Type B pancreatic cell (in vitro differentiated cells): ENCODE measurements around the gene TTN. TPM values are rescaled to one million over a fixed set of nuclear protein-coding genes. Genes with fewer than 3 reads are reported as not detected.

Experiments used
- DNase-seq: peaks from one replicate; pipeline ENCODE4 v3.0.0; 2021; ENCODE audit warnings: mixed read lengths; ENCODE audit not compliant: unreplicated experiment; ENCODE audit errors: extremely low spot score
- H3K27ac Mint-ChIP-seq: 2 replicates; pipeline ENCODE4 v1.8.0; 2021; ENCODE audit warnings: mild to moderate bottlenecking, mixed read lengths
- H3K27me3 Mint-ChIP-seq: 2 replicates; pipeline ENCODE4 v1.8.0; 2021; ENCODE audit warnings: mixed read lengths
- H3K36me3 Mint-ChIP-seq: 2 replicates; pipeline ENCODE4 v1.8.0; 2021; ENCODE audit warnings: mixed read lengths
- H3K4me1 Mint-ChIP-seq: one replicate; pipeline ENCODE4 v1.8.0; 2021; ENCODE audit warnings: mixed read lengths; ENCODE audit not compliant: unreplicated experiment
- H3K4me3 Mint-ChIP-seq: 2 replicates; pipeline ENCODE4 v1.8.0; 2021; ENCODE audit warnings: mild to moderate bottlenecking, mixed read lengths
- H3K9me3 Mint-ChIP-seq: 2 replicates; pipeline ENCODE4 v1.8.0; 2021; ENCODE audit warnings: mixed read lengths
- total RNA-seq: library from RNA; stranded (reverse); gene quantifications from 2 replicates; pipeline ENCODE4 v1.2.1, GENCODE V29; 2021; ENCODE audit warnings: low replicate concordance
- TF ChIP-seq, protein P1 (sequence below): fragments of 200-600 bp; sonication (generic); conservative IDR thresholded peaks from 2 replicates; pipeline ENCODE4 v1.5.0; 2021; ENCODE audit warnings: antibody characterized with exemption, mild to moderate bottlenecking

The TTN gene
- total RNA-seq, 1 donor from 2014 or later = 5.6 TPM

DNA sequence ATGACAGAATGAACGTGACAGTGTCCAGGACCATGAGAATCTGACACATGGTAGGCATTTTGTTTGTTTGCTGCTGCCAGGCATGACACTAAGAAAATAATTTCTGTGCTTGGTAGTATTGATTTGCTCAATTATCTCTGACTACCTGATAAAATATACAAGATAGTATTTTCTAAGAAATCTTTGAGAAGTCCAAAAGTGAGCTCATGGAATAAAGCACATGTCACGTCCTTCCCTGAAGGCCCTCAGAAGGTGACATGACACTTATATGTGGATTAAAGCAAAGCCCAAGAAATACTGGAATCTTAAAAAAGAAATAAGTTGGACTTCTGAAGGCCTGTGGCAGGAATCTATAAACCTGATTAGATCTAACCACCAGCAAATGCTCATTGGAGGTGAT lies 3.8 kb upstream of the TTN start:
- H3K27me3 Mint-ChIP-seq = peaks cover 3% of the 10 kb centered on the region
- TF ChIP-seq, protein P1, sequence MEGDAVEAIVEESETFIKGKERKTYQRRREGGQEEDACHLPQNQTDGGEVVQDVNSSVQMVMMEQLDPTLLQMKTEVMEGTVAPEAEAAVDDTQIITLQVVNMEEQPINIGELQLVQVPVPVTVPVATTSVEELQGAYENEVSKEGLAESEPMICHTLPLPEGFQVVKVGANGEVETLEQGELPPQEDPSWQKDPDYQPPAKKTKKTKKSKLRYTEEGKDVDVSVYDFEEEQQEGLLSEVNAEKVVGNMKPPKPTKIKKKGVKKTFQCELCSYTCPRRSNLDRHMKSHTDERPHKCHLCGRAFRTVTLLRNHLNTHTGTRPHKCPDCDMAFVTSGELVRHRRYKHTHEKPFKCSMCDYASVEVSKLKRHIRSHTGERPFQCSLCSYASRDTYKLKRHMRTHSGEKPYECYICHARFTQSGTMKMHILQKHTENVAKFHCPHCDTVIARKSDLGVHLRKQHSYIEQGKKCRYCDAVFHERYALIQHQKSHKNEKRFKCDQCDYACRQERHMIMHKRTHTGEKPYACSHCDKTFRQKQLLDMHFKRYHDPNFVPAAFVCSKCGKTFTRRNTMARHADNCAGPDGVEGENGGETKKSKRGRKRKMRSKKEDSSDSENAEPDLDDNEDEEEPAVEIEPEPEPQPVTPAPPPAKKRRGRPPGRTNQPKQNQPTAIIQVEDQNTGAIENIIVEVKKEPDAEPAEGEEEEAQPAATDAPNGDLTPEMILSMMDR = no peak
- H3K4me1 Mint-ChIP-seq = no peaks in the 10 kb centered on the region
- H3K36me3 Mint-ChIP-seq = no peaks in the 10 kb centered on the region
- no peak overlapping the region for H3K4me3 Mint-ChIP-seq
- no peaks in the 10 kb centered on the region for H3K9me3 Mint-ChIP-seq
- no peak for DNase-seq
- no peak overlapping the region for H3K27ac Mint-ChIP-seq

DNA sequence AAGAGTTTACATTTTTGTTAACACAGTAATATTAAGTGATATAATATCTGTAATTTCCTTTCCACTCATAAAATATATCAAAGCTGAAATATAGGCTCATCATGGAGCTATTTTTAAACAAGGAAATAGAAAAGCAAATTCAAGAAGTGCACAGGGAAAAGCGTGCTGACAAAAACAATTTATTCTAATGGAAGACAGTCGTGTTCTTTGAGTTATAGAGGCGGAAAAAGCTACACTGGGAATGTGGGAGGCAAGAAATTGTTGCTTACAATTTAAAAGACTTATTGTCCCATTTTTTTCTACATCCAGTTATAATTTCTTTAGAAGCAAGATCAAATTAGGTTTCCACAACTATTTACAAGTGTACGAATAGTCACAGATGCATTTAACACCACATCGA lies 3.2 kb upstream of the TTN start:
- Mint-ChIP-seq H3K9me3 (no peaks in the 10 kb centered on the region), H3K4me3 (no peak overlapping the region), H3K27me3 (peaks cover 3% of the 10 kb centered on the region), H3K36me3 (no peaks in the 10 kb centered on the region), H3K27ac (no peak overlapping the region), H3K4me1 (no peaks in the 10 kb centered on the region)
- no peak for DNase-seq
- TF ChIP-seq, protein P1 = no peak

DNA sequence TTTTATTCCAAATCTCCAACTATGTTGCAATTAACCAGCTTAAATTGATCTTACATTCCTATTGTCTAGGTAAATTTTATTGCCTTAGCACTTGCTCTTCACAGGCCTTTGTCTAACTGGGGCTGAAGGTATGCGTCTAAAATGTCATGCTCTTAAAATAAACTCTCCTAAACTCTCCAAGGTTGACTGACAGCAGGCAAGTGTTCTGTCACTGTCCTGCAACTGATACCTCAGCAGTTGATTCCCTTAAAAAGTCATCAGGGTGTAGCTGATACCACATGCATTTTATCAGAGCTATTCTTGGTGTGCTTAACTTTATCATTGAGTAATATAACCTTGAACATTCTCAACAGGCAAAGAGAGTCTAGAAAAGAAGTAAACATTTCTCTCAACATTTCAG lies 680 bp downstream of the TTN start:
- Mint-ChIP-seq H3K9me3 (no peaks in the 10 kb centered on the region), H3K4me1 (no peaks in the 10 kb centered on the region), H3K27me3 (peaks cover 4% of the 10 kb centered on the region), H3K27ac (no peak overlapping the region), H3K36me3 (no peaks in the 10 kb centered on the region), H3K4me3 (no peak overlapping the region)
- TF ChIP-seq, protein P1 = no peak
- DNase-seq = no peak

DNA sequence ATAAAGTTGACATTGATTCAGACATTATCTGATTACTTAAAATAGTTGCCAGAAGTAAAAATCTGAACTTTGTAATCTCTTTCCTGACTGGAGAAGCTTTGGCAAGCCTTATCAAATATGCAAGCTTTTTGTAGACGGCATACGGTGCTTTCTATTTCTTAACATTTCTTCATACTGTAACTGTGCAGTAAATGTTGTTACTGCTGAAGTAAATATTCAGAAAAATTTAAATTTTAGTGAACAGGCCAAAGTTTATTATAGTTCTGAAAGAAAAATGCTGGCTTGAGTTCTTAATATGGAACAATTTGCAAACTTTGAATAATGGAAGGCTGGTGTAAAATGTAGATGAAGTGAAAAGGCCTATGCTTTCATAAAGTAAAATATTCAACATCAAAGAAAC lies 1.8 kb downstream of the TTN start:
- Mint-ChIP-seq H3K4me1 (no peaks in the 10 kb centered on the region), H3K27me3 (peaks cover 4% of the 10 kb centered on the region), H3K9me3 (no peaks in the 10 kb centered on the region), H3K36me3 (no peaks in the 10 kb centered on the region), H3K27ac (no peak overlapping the region), H3K4me3 (no peak overlapping the region)
- DNase-seq = no peak
- TF ChIP-seq, protein P1 = no peak

DNA sequence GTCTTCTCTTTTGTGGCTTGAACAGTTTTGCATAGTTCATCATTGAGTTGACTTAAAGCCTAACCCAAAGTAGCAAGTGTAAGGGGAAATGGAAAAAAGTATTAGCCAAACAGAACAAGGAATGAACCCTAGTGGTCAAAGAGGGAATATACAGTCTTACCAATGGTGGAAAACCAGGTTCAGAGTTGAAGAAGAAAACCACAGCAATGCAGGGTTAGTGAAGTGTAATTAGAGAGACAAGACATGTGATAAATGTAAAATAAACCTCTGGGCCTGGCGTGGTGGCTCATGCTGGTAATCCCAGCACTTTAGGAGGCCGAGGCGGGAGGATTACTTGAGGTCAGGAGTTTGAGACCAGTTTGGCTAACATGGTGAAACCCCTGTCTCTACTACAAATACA lies 2.4 kb downstream of the TTN start:
- Mint-ChIP-seq H3K27me3 (peaks cover 4% of the 10 kb centered on the region), H3K36me3 (no peaks in the 10 kb centered on the region), H3K4me3 (no peak overlapping the region), H3K4me1 (no peaks in the 10 kb centered on the region), H3K9me3 (no peaks in the 10 kb centered on the region), H3K27ac (no peak overlapping the region)
- TF ChIP-seq, protein P1 = peak; percentile 75
- no peak for DNase-seq

DNA sequence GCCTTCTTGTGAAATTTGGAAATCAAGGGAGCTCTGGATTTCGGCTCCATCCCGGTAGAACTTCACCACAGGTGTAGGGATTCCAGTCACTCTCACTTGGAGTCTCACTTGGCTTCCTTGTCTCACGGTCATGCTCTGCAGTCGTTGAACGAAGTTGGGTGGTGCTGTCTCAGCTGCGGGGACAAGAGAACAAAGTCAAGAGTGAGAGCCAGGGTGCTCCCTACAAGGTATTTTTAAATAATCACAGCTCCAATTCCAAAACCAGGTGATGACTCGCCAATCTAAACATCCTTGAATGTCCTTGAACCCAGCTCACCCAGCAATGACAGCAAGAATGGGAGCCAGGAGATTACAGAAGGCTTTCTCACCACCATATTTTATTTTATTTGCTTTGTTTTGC lies 6.7 kb downstream of the TTN start:
- Mint-ChIP-seq H3K36me3 (no peaks in the 10 kb centered on the region), H3K4me3 (no peak overlapping the region), H3K9me3 (no peaks in the 10 kb centered on the region), H3K27ac (no peak overlapping the region), H3K4me1 (no peaks in the 10 kb centered on the region), H3K27me3 (peaks cover 4% of the 10 kb centered on the region)
- TF ChIP-seq, protein P1 = no peak
- no peak for DNase-seq
